PC-9 (cell line): ENCODE results near the gene FAR1. TPM values are rescaled to one million over a fixed set of nuclear protein-coding genes. Genes with fewer than 3 reads are reported as not detected.
A peak's percentile ranks its signal among the peaks of the same experiment; 100 is the strongest.
"Not testable (repeated sequence)": the region's sequence is repeated elsewhere in the genome, so short reads cannot be mapped to it uniquely, and the experiment has no call there.

Experiments used
- BruUV-seq: library from RNA; stranded (reverse); fragments of 400-500 nt; replicated peaks from 2 replicates; lab custom pipeline; 2021; lab: Mats Ljungman, UMichigan
- CTCF ChIA-PET: fragments of 300-600 bp; sonication (Branson Sonifier 250); formaldehyde crosslinking; loops from one replicate; lab custom pipeline; 2022; ENCODE audit warnings: antibody characterized with exemption; lab: Charles Lee
- POLR2A ChIA-PET: fragments of 300-600 bp; sonication (Branson Sonifier 250); formaldehyde crosslinking; loops from one replicate; lab custom pipeline; 2022; ENCODE audit warnings: antibody characterized with exemption; ENCODE audit not compliant: unreplicated experiment; lab: Charles Lee
- DNase-seq, 2 experiments: peaks; one replicate each; pipeline versions ENCODE4 v3.0.0 to v3.0.0-alpha.2; 2015 to 2022; ENCODE audit warnings: mixed read lengths in 1 of 2
- H2AFZ ChIP-seq: fragments of 200-600 bp; sonication (generic); 2 replicates; pipeline ENCODE4 v1.8.1; 2017; ENCODE audit warnings: antibody characterized with exemption
- H3F3A ChIP-seq: fragments of 200-600 bp; sonication (generic); 2 replicates; pipeline ENCODE4 v1.8.1; 2017; ENCODE audit warnings: antibody characterized with exemption, mild to moderate bottlenecking, low read depth; ENCODE audit not compliant: insufficient read depth
- H3K27ac ChIP-seq: fragments of 200-600 bp; sonication (generic); 2 replicates; pipeline ENCODE4 v1.6.1; 2016; ENCODE audit warnings: mixed run types
- H3K27me3 ChIP-seq: fragments of 200-600 bp; sonication (generic); 2 replicates; pipeline ENCODE4 v1.6.1; 2016; ENCODE audit warnings: low read depth, mixed run types; ENCODE audit not compliant: insufficient read depth
- H3K36me3 ChIP-seq: fragments of 200-600 bp; sonication (generic); 2 replicates; pipeline ENCODE4 v1.6.1; 2016; ENCODE audit warnings: low read depth, mixed run types
- H3K4me1 ChIP-seq: fragments of 200-600 bp; sonication (generic); replicated peaks from 2 replicates; pipeline ENCODE4 v1.6.1; 2016; ENCODE audit warnings: mixed run types; ENCODE audit not compliant: insufficient read depth
- H3K4me2 ChIP-seq: fragments of 200-600 bp; sonication (generic); 2 replicates; pipeline ENCODE4 v1.6.1; 2017; ENCODE audit warnings: mixed run types
- H3K4me3 ChIP-seq: fragments of 200-600 bp; sonication (generic); 2 replicates; pipeline ENCODE4 v1.6.1; 2016; ENCODE audit warnings: mixed run types
- H3K79me2 ChIP-seq: fragments of 200-600 bp; sonication (generic); 2 replicates; pipeline ENCODE4 v1.6.1; 2017; ENCODE audit warnings: low read depth, mixed run types
- H3K9me2 ChIP-seq: fragments of 200-600 bp; sonication (generic); 2 replicates; pipeline ENCODE4 v1.8.1; 2017; ENCODE audit warnings: mild to moderate bottlenecking; ENCODE audit not compliant: insufficient read depth
- H3K9me3 ChIP-seq: fragments of 200-600 bp; sonication (generic); 2 replicates; pipeline ENCODE4 v1.8.1; 2016; ENCODE audit warnings: low read depth; ENCODE audit not compliant: insufficient read depth
- H4K20me1 ChIP-seq: fragments of 200-600 bp; sonication (generic); 2 replicates; pipeline ENCODE4 v1.8.1; 2017; ENCODE audit not compliant: insufficient read depth
- CTCF ChIP-seq: fragments of 200-600 bp; sonication (generic); conservative IDR thresholded peaks from 2 replicates; pipeline ENCODE4 v1.6.1; 2017; ENCODE audit warnings: mixed run types, antibody characterized with exemption, mild to moderate bottlenecking, moderate library complexity
- EZH2 ChIP-seq: fragments of 200-600 bp; sonication (generic); IDR thresholded peaks from 2 replicates; pipeline ENCODE4 v1.8.0; 2017; ENCODE audit warnings: antibody characterized with exemption, low read depth
- intact Hi-C: fragments of 100-400 bp; cut with micrococcal nuclease; formaldehyde crosslinking; loops from one replicate; pipeline ENCODE4 v1.10.0; 2022; ENCODE audit not compliant: unreplicated experiment
- total RNA-seq: library from RNA; stranded (reverse); gene quantifications from 2 replicates; pipeline ENCODE4 v1.2.3, GENCODE V29; 2021

FAR1 gene
- total RNA-seq, 1 experiment from 2014 or later = 34.4 TPM

GRCh38 chr11:13647391-13647790, 21.1 kb upstream of the FAR1 start:
- no peaks in the 10 kb centered on the region for H3K36me3 ChIP-seq
- H3F3A ChIP-seq = peaks cover 12% of the 10 kb centered on the region; the same call in 1 of the 2 replicates
- H3K4me2 ChIP-seq = no peak overlapping the region; the same call in 1 of the 2 replicates
- H3K9me3 ChIP-seq = no peaks in the 10 kb centered on the region
- ChIA-PET POLR2A (no interaction called here), CTCF (no interaction called here)
- intact Hi-C loops = no loop called here
- TF ChIP-seq CTCF (no peak), EZH2 (no peak)
- no peaks in the 10 kb centered on the region for H3K9me2 ChIP-seq
- no peaks in the 10 kb centered on the region for H3K79me2 ChIP-seq
- no TSS peak for BruUV-seq
- H2AFZ ChIP-seq = no peak overlapping the region
- no peak overlapping the region for H3K4me3 ChIP-seq
- DNase-seq = peak in 1 of 2 experiments; percentile 34
- H3K27me3 ChIP-seq = no peaks in the 10 kb centered on the region
- H3K4me1 ChIP-seq = peaks cover 26% of the 10 kb centered on the region
- no peaks in the 10 kb centered on the region for H4K20me1 ChIP-seq
- no peak overlapping the region for H3K27ac ChIP-seq

- H3K27ac ChIP-seq = no peak overlapping the region
- intact Hi-C loops = no loop called here
- TF ChIP-seq CTCF (no peak), EZH2 (no peak)
- H3K4me2 ChIP-seq = no peak overlapping the region
- no peaks in the 10 kb centered on the region for H3K9me2 ChIP-seq
- no peaks in the 10 kb centered on the region for H4K20me1 ChIP-seq
- H2AFZ ChIP-seq = no peak overlapping the region
- ChIA-PET CTCF (no interaction called here), POLR2A (no interaction called here)
- no peaks in the 10 kb centered on the region for H3K36me3 ChIP-seq
- no peaks in the 10 kb centered on the region for H3K79me2 ChIP-seq
- peaks cover 11% of the 10 kb centered on the region; the same call in 1 of the 2 replicates for H3F3A ChIP-seq
- no peaks in the 10 kb centered on the region for H3K9me3 ChIP-seq
- H3K4me1 ChIP-seq = peaks cover 22% of the 10 kb centered on the region
- no peak overlapping the region for H3K4me3 ChIP-seq
- H3K27me3 ChIP-seq = no peaks in the 10 kb centered on the region
- no TSS peak for BruUV-seq
- DNase-seq = no peak
These were observed 18.8 kb upstream of the FAR1 start for GRCh38 chr11:13649619-13650018.

- H3K4me1 ChIP-seq, H3K79me2 ChIP-seq, H3F3A ChIP-seq, H3K27ac ChIP-seq, H3K27me3 ChIP-seq, H3K4me3 ChIP-seq, H3K9me2 ChIP-seq, CTCF ChIA-PET, intact Hi-C loops, H3K4me2 ChIP-seq, POLR2A ChIA-PET, H2AFZ ChIP-seq, H3K36me3 ChIP-seq, H3K9me3 ChIP-seq, DNase-seq, H4K20me1 ChIP-seq, BruUV-seq: not testable (repeated sequence)
These were observed 17.0 kb upstream of the FAR1 start for GRCh38 chr11:13651515-13651914.

GRCh38 chr11:13661074-13661623, 7.3 kb upstream of the FAR1 start:
- intact Hi-C loops = no loop called here
- Histone ChIP-seq H3K4me1 (peaks cover 7% of the 10 kb centered on the region; the same call in 1 of the 2 replicates), H3K79me2 (no peaks in the 10 kb centered on the region), H3F3A (no peaks in the 10 kb centered on the region; the same call in 1 of the 2 replicates), H3K27ac (no peak overlapping the region), H3K9me3 (no peaks in the 10 kb centered on the region; the same call in 1 of the 2 replicates), H3K4me2 (no peak overlapping the region), H3K36me3 (no peaks in the 10 kb centered on the region), H3K27me3 (no peaks in the 10 kb centered on the region), H4K20me1 (no peaks in the 10 kb centered on the region), H3K9me2 (no peaks in the 10 kb centered on the region), H3K4me3 (no peak overlapping the region), H2AFZ (no peak overlapping the region)
- BruUV-seq = no TSS peak
- TF ChIP-seq EZH2 (no peak), CTCF (no peak)
- POLR2A ChIA-PET = no interaction called here
- no peak for DNase-seq
- CTCF ChIA-PET = no interaction called here
